Thyroid gland (tissue), 4 donors: ENCODE results near the gene EID2B. TPM values are rescaled to one million over a fixed set of nuclear protein-coding genes. Genes with fewer than 3 reads are reported as not detected.

ENCODE experiments used
- DNase-seq, 2 donors: peaks; one replicate each; pipeline ENCODE4 v3.0.0-alpha.2; 2019
- H3K27ac ChIP-seq, 3 donors: fragments of 200-600 bp; sonication (generic); 1 replicate in 2 of 3; 2 replicates in 1 of 3; pipeline ENCODE4 v1.5.1; 2016 to 2019; ENCODE audit warnings: mild to moderate bottlenecking in 1 of 3, moderate library complexity in 1 of 3
- H3K27me3 ChIP-seq: fragments of 200-600 bp; sonication (generic); one replicate; pipeline ENCODE4 v1.5.1; 2019
- H3K36me3 ChIP-seq, 2 donors: fragments of 200-600 bp; sonication (generic); one replicate each; pipeline ENCODE4 v1.5.1; 2016 to 2019
- H3K4me1 ChIP-seq, 2 donors: fragments of 200-600 bp; sonication (generic); one replicate each; pipeline ENCODE4 v1.5.1; 2017 to 2019
- H3K4me3 ChIP-seq, 3 donors: fragments of 200-600 bp; sonication (generic); replicated peaks in 1 of 3; 1 replicate in 2 of 3; 2 replicates in 1 of 3; pipeline ENCODE4 v1.5.1; 2016; ENCODE audit warnings: mild to moderate bottlenecking in 1 of 3
- H3K9me3 ChIP-seq: fragments of 200-600 bp; sonication (generic); one replicate; pipeline ENCODE4 v1.5.1; 2017
- CTCF ChIP-seq, 6 experiments: fragments of 200-600 bp in 3 of 6; fragments of 450-650 bp in 3 of 6; sonication (generic) in 3 of 6; IDR thresholded peaks; one replicate each; pipeline ENCODE4 v1.5.1; 2016 to 2019; ENCODE audit warnings: antibody characterized with exemption in 6 of 6, mild to moderate bottlenecking in 2 of 6, inconsistent platforms in 1 of 6, moderate library complexity in 1 of 6
- POLR2A ChIP-seq, 2 donors: fragments of 450-650 bp; IDR thresholded peaks; one replicate each; pipeline ENCODE4 v1.6.1; 2017; ENCODE audit warnings: antibody characterized with exemption in 2 of 2, mild to moderate bottlenecking in 2 of 2, moderate library complexity in 1 of 2
- WGBS, 2 donors: methylation state at CpG; one replicate each; pipeline ENCODE4 v1.1.5; 2017; 5-methylcytosine and 5-hydroxymethylcytosine counted together
- intact Hi-C: fragments of 100-400 bp; cut with DNase I; formaldehyde crosslinking; loops from one replicate; pipeline ENCODE4 v1.15.1; 2023
- total RNA-seq, 4 donors: library from RNA; depleted of rRNA; stranded (reverse); fragments of >200 nt; gene quantifications; one replicate each; pipeline ENCODE4 v1.2.3, GENCODE V29; 2016

EID2B gene
- total RNA-seq, 4 donors from 2014 or later, result 2.4 to 7.1 (median 4.4) TPM

DNA sequence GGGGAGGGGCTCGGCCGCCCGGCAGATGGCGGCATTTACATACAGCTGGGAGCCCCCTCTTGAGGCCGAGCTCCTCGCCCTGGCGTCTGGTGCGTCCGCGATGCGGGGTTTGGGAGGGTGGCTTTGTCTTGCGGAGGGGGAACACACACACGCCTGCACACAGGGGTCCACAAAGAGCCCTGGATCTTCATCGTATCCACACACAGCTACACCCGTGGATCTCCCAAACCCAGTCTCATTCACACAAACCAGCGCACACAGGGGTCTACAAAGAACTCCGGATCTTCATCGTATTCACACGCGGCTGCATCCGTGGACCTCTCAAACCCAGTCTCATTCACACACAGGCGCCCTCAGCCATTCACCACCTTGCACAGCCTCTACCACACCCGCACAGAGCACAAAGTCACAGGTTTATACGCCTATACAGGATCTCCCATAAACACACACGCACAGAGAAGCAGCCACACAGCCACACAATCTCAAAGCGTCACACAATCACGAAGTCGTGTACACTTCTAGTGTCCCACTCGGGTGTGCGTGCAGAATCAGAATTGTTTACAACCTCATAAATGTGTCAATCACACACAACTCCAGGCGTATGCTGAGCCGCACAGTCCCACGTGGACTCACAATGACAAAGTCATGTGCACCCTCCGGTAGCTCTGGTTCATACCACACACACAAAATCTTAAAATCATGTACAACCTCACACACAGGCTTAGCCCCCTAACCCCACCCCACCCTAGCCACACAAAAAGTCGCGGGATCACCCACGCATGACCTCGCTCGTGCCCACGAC lies 34.5 kb downstream of the EID2B start:
- TF ChIP-seq CTCF (IDR thresholded peaks at IDR 0.05) (peak in 3 of 6 experiments; percentile 29 to 50 (median 46)), POLR2A (IDR thresholded peaks at IDR 0.05) (no peak)
- peaks cover 7% of the 10 kb centered on the region for H3K27me3 ChIP-seq
- intact Hi-C loops, result loop anchor here (5.0 kb wide), 1 partner anchor 39 kb away; no protein-coding TSS in a partner anchor
- DNase-seq, result peak; percentile 33 to 40
- H3K9me3 ChIP-seq, result no peaks in the 10 kb centered on the region
- no peak overlapping the region for H3K27ac ChIP-seq
- no peak overlapping the region for H3K4me3 ChIP-seq
- H3K36me3 ChIP-seq, result no peaks in the 10 kb centered on the region
- WGBS, 2 donors, result 1 to 2% methylated on average over 21 to 30 of the region's 40 CpGs
- peaks cover 0 to 24% of the 10 kb centered on the region in 2 donors for H3K4me1 ChIP-seq

DNA sequence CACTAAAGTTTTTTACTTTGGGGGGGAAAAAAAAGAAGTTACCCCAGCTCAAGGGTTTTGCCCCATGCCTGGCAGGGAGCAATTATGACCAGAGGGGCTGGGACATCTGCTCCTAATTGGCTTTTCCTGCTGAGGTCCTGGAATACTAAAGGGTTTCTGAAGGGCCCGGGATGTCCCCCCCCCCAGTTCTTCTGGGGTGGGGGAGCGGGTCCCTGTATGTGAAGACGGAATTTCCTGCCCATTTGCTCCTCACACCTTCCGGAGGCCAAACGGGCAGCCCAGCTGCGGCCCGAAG lies 35.0 kb downstream of the EID2B start:
- 3 to 4% methylated on average over 7 of the region's 7 CpGs for WGBS, 2 donors
- DNase-seq, result no peak
- Histone ChIP-seq H3K4me1 (peaks cover 0 to 19% of the 10 kb centered on the region in 2 donors), H3K9me3 (no peaks in the 10 kb centered on the region), H3K27ac (no peak overlapping the region), H3K4me3 (no peak overlapping the region), H3K27me3 (peaks cover 7% of the 10 kb centered on the region), H3K36me3 (no peaks in the 10 kb centered on the region)
- intact Hi-C loops, result loop anchor here (5.0 kb wide), 1 partner anchor 40 kb away; no protein-coding TSS in a partner anchor
- no peak for TF ChIP-seq POLR2A (IDR thresholded peaks at IDR 0.05)
- TF ChIP-seq CTCF (IDR thresholded peaks at IDR 0.05), result peak in 1 of 6 experiments; percentile 13

GRCh38 chr19:39496063-39496462 lies 36.6 kb downstream of the EID2B start:
- Histone ChIP-seq H3K9me3 (no peaks in the 10 kb centered on the region), H3K4me3 (no peak overlapping the region), H3K27me3 (peaks cover 7% of the 10 kb centered on the region), H3K27ac (no peak overlapping the region), H3K4me1 (peaks cover 0 to 18% of the 10 kb centered on the region in 2 donors), H3K36me3 (peaks cover 0 to 4% of the 10 kb centered on the region in 2 donors)
- TF ChIP-seq POLR2A (IDR thresholded peaks at IDR 0.05) (no peak), CTCF (IDR thresholded peaks at IDR 0.05) (no peak)
- no peak for DNase-seq
- 80 to 85% methylated on average over 5 of the region's 5 CpGs for WGBS, 2 donors
- intact Hi-C loops, result loop anchor here (5.0 kb wide), 1 partner anchor 41 kb away; no protein-coding TSS in a partner anchor

GRCh38 chr19:39494661-39495060 lies 38.0 kb downstream of the EID2B start:
- Histone ChIP-seq H3K4me3 (no peak overlapping the region), H3K27me3 (peaks cover 7% of the 10 kb centered on the region), H3K36me3 (peaks cover 12 to 18% of the 10 kb centered on the region in 2 donors), H3K9me3 (no peaks in the 10 kb centered on the region), H3K27ac (no peak overlapping the region), H3K4me1 (peaks cover 0 to 18% of the 10 kb centered on the region in 2 donors)
- WGBS, 2 donors, result 79 to 84% methylated on average over 5 of the region's 5 CpGs
- no peak for TF ChIP-seq POLR2A (IDR thresholded peaks at IDR 0.05)
- DNase-seq, result no peak
- intact Hi-C loops, result loop anchor here (5.0 kb wide), 1 partner anchor 43 kb away; no protein-coding TSS in a partner anchor

GRCh38 chr19:39492788-39493187 lies 39.9 kb downstream of the EID2B start:
- DNase-seq, result no peak
- Histone ChIP-seq H3K27me3 (peaks cover 4% of the 10 kb centered on the region), H3K4me1 (peaks cover 0 to 3% of the 10 kb centered on the region in 2 donors), H3K4me3 (no peak overlapping the region), H3K27ac (no peak overlapping the region), H3K9me3 (no peaks in the 10 kb centered on the region), H3K36me3 (peaks cover 30 to 36% of the 10 kb centered on the region in 2 donors)
- intact Hi-C loops, result no loop called here
- WGBS, 2 donors, result 87 to 89% methylated on average over 3 of the region's 3 CpGs
- TF ChIP-seq POLR2A (IDR thresholded peaks at IDR 0.05), result no peak
- TF ChIP-seq CTCF (IDR thresholded peaks at IDR 0.05), result no peak
